Mesendoderm (in vitro differentiated cells): ENCODE results near the gene FZD2. TPM values are rescaled to one million over a fixed set of nuclear protein-coding genes. Genes with fewer than 3 reads are reported as not detected.
"Not testable (repeated sequence)": the region's sequence is repeated elsewhere in the genome, so short reads cannot be mapped to it uniquely, and the experiment has no call there.

Experiments used
- DNase-seq: peaks from one replicate; pipeline ENCODE4 v3.0.0; 2013
- H2AK5ac ChIP-seq: 2 replicates; pipeline ENCODE4 v1.6.1; 2013; ENCODE audit warnings: low read length, inconsistent platforms
- H2BK120ac ChIP-seq: 2 replicates; pipeline ENCODE4 v1.6.1; 2013; ENCODE audit warnings: low read depth, mild to moderate bottlenecking, low read length, moderate library complexity, mixed read lengths
- H2BK15ac ChIP-seq: replicated peaks from 2 replicates; pipeline ENCODE4 v1.6.1; 2013; ENCODE audit warnings: low read depth, mild to moderate bottlenecking, moderate library complexity
- H2BK5ac ChIP-seq: 2 replicates; pipeline ENCODE4 v1.6.1; 2013; ENCODE audit warnings: low read length, inconsistent platforms
- H3K18ac ChIP-seq: 2 replicates; pipeline ENCODE4 v1.6.1; 2013; ENCODE audit warnings: mild to moderate bottlenecking, low read length, mixed read lengths
- H3K23ac ChIP-seq: one replicate; pipeline ENCODE4 v1.6.1; 2013; ENCODE audit warnings: low read length
- H3K27ac ChIP-seq: 2 replicates; pipeline ENCODE4 v1.5.1; 2013; ENCODE audit warnings: low read depth, mild to moderate bottlenecking, inconsistent platforms, low read length, moderate library complexity
- H3K27me3 ChIP-seq: 2 replicates; pipeline ENCODE4 v1.6.1; 2013; ENCODE audit warnings: low read length, control low read depth, mild to moderate bottlenecking, inconsistent platforms; ENCODE audit not compliant: insufficient read depth, poor library complexity
- H3K36me3 ChIP-seq: 2 replicates; pipeline ENCODE4 v1.6.1; 2013; ENCODE audit warnings: low read length, inconsistent platforms; ENCODE audit not compliant: control insufficient read depth, insufficient read depth
- H3K4ac ChIP-seq: one replicate; pipeline ENCODE4 v1.6.1; 2013; ENCODE audit warnings: low read depth, mild to moderate bottlenecking, low read length, moderate library complexity
- H3K4me1 ChIP-seq: 2 replicates; pipeline ENCODE4 v1.6.1; 2013; ENCODE audit warnings: low read depth, low read length, inconsistent platforms; ENCODE audit not compliant: control insufficient read depth
- H3K4me2 ChIP-seq: 2 replicates; pipeline ENCODE4 v1.6.1; 2013; ENCODE audit warnings: low read length
- H3K4me3 ChIP-seq: 2 replicates; pipeline ENCODE4 v1.5.1; 2013; ENCODE audit warnings: mild to moderate bottlenecking, low read length
- H3K56ac ChIP-seq: one replicate; pipeline ENCODE4 v1.6.1; 2013; ENCODE audit warnings: low read length
- H3K79me1 ChIP-seq: 2 replicates; pipeline ENCODE4 v1.6.1; 2013; ENCODE audit warnings: low read length, inconsistent platforms
- H3K79me2 ChIP-seq: 2 replicates; pipeline ENCODE4 v1.6.1; 2013; ENCODE audit warnings: mild to moderate bottlenecking, low read length; ENCODE audit not compliant: control insufficient read depth, insufficient read depth
- H3K9ac ChIP-seq: 2 replicates; pipeline ENCODE4 v1.6.1; 2013; ENCODE audit warnings: low read length, inconsistent platforms
- H4K5ac ChIP-seq: one replicate; pipeline ENCODE4 v1.6.1; 2013; ENCODE audit warnings: low read length
- H4K8ac ChIP-seq: one replicate; pipeline ENCODE4 v1.6.1; 2013; ENCODE audit warnings: low read depth, mild to moderate bottlenecking, control low read depth, low read length, moderate library complexity
- WGBS: extraction: QIAGEN DNeasy Blood & Tissue Kit; methylation state at CpG from one replicate; pipeline ENCODE4 v1.1.7; 2013; ENCODE audit warnings: low lambda C conversion rate, missing lambda C conversion rate; ENCODE audit not compliant: insufficient coverage; ENCODE audit errors: extremely low coverage; 5-methylcytosine and 5-hydroxymethylcytosine counted together
- polyA plus RNA-seq, 2 experiments: library from polyadenylated mRNA; stranded (reverse); fragments of 200-250 nt; gene quantifications; one replicate each; pipeline ENCODE4 v1.2.3, GENCODE V29; 2013

Gene FZD2
- polyA plus RNA-seq (2013, experiment 1 of 2), result 4.3 TPM
- 4.5 TPM for polyA plus RNA-seq (2013, experiment 2 of 2)

DNA sequence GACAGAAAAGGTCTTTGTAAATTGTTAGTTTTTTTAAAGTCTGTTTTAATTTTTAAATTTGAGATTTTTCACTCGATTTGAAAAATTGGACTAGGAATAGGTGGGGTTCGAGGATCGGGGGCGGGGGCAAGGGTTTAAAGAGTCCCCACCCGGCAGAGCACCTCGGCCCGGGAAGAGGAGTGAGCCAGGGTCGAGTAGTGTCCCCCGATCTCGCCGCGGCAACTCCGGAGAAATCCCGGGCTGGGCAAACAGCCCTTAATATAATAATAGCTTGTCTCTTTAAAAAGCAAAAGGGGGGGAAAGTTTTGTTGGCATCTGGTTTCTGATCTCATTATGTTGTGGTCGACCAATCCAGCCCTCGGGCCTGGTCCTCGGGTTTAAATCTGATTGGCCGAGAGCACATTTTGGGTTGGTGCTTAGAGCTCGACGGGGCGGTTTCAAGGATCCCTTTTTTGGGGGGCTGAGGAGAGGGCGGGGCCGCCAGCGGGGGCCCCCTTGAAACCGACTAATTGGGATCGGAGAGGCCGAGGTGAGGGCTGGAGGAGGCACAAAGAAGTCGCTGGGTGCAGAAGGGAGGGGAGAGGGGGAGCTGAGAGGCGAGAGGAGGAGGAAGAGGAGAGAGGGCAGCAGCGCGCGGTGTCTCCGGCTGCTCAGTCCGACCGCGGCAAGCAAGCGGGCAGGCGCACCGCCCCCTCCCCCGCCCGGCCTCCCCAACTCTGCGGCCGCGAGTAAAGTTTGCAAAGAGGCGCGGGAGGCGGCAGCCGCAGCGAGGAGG lies at the start of gene FZD2:
Gene FZD2, plus strand, starts transcription at position 653 of the 775 bp plus-strand sequence. CDS start 205 bp downstream, outside the sequence.
- WGBS, result no CpG with 5 or more reads among the region's 49 CpGs
- DNase-seq, result peak; percentile 97
- H3K56ac ChIP-seq, result peak within 1 kb of the TSS; percentile 95
- H3K4me3 ChIP-seq, result peak within 1 kb of the TSS; percentile 67
- no peaks in the 10 kb centered on the region for H3K36me3 ChIP-seq
- H3K27me3 ChIP-seq, result peaks cover 15% of the 10 kb centered on the region
- no peaks in the 10 kb centered on the region for H3K79me2 ChIP-seq
- peak within 1 kb of the TSS; percentile 98 for H3K4me2 ChIP-seq
- H4K8ac ChIP-seq, result no peak within 1 kb of the TSS
- peak within 1 kb of the TSS; percentile 98 for H3K23ac ChIP-seq
- peak within 1 kb of the TSS; percentile 85 for H2BK120ac ChIP-seq
- H3K4ac ChIP-seq, result peak within 1 kb of the TSS; percentile 42
- peak within 1 kb of the TSS; percentile 41 for H2BK5ac ChIP-seq
- H4K5ac ChIP-seq, result no peak within 1 kb of the TSS
- H3K18ac ChIP-seq, result peak within 1 kb of the TSS; percentile 78
- peak within 1 kb of the TSS; percentile 83 for H3K9ac ChIP-seq
- H2AK5ac ChIP-seq, result no peak within 1 kb of the TSS
- peak within 1 kb of the TSS; percentile 61 for H2BK15ac ChIP-seq
- no peaks in the 10 kb centered on the region for H3K79me1 ChIP-seq
- H3K27ac ChIP-seq, result peak within 1 kb of the TSS; percentile 91
- peaks cover 16% of the 10 kb centered on the region for H3K4me1 ChIP-seq

GRCh38 chr17:44511241-44512134 lies 45.8 kb upstream of the FZD2 start:
- not testable (repeated sequence) for H3K23ac ChIP-seq, H4K5ac ChIP-seq, H3K4ac ChIP-seq, H3K79me1 ChIP-seq, H3K4me1 ChIP-seq, H3K27me3 ChIP-seq, H2BK5ac ChIP-seq, H3K79me2 ChIP-seq, H3K27ac ChIP-seq, H3K4me2 ChIP-seq, H2AK5ac ChIP-seq, H3K18ac ChIP-seq, H3K36me3 ChIP-seq, H2BK120ac ChIP-seq, H3K4me3 ChIP-seq, H4K8ac ChIP-seq
- peak overlapping the region; percentile 2 for H2BK15ac ChIP-seq
- H3K56ac ChIP-seq, result peak overlapping the region; percentile 35
- peak overlapping the region; percentile 17 for H3K9ac ChIP-seq
- DNase-seq, result peak; percentile 95
- no CpG with 5 or more reads among the region's 14 CpGs for WGBS

DNA sequence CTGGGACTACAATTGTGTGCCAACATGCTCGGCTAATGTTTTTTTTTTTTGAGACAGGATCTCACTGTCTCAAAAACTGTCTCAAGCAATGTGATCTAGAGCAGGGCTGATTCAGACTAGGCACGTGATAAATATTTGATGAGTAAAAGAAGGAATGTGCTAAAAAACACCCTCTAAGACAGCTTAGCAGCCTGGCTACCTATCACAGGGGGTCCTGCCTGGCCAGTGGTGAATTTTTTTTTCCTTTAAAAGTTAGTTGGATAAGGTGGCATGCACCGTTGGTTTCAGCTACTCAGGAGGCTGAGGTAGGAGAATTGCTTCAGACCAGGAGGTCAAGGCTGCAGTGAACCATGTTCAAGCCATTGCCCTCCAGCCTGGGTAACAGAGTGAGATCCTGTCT lies 39.3 kb upstream of the FZD2 start:
- H3K23ac ChIP-seq, result no peak overlapping the region
- no peak overlapping the region for H4K8ac ChIP-seq
- no peak overlapping the region for H2BK15ac ChIP-seq
- no peaks in the 10 kb centered on the region for H3K36me3 ChIP-seq
- H3K79me1 ChIP-seq, result no peaks in the 10 kb centered on the region
- H3K79me2 ChIP-seq, result no peaks in the 10 kb centered on the region
- no peak overlapping the region for H2AK5ac ChIP-seq
- no peak overlapping the region for H4K5ac ChIP-seq
- DNase-seq, result no peak
- H3K4me1 ChIP-seq, result no peaks in the 10 kb centered on the region
- H3K9ac ChIP-seq, result no peak overlapping the region
- H3K27me3 ChIP-seq, result no peaks in the 10 kb centered on the region
- no peak overlapping the region for H3K4ac ChIP-seq
- no peak overlapping the region for H3K4me2 ChIP-seq
- H2BK120ac ChIP-seq, result no peak overlapping the region
- H3K4me3 ChIP-seq, result no peak overlapping the region
- H2BK5ac ChIP-seq, result no peak overlapping the region
- H3K18ac ChIP-seq, result no peak overlapping the region
- no CpG with 5 or more reads among the region's 3 CpGs for WGBS
- H3K27ac ChIP-seq, result no peak overlapping the region
- no peak overlapping the region for H3K56ac ChIP-seq

DNA sequence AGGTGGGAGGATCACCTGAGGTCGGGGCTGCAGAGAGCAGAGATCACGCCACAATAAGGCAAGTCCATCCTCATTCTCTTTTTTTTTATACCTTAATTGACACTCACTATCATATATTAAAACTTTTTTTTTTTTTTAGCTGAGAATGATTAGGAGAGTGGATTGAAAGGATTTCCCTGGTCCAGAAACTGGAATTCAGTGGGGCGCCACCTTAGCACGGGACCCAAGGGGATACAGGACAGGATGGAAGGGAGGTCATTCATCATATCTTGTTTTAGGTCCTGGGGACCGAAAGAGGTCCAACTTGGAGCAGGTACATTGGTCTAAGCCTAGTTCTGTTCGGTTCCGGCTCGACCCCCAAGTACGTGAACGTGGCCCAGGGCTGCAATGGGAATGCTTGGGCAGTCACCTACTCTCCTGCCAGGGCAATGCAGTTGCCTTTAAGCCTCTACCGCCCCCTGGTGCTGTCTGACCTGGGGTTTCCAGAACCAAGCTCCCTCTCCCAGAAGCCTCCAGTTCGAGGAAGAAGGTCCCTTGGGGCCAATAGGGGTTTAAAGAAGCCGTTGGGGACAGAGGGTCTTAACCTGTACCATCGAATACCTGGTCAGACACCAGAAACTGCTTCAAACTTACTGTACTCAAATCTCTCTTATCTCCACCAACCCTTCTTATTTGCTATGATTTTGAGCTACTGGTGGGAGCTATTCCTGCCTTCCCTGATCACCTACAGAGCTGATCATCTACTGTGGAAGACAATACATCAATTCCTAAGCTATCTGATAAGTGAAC lies 34.2 kb upstream of the FZD2 start:
- H3K36me3 ChIP-seq, result no peaks in the 10 kb centered on the region
- no CpG with 5 or more reads among the region's 14 CpGs for WGBS
- no peaks in the 10 kb centered on the region for H3K4me1 ChIP-seq
- no peak overlapping the region for H3K9ac ChIP-seq
- no peak overlapping the region for H3K56ac ChIP-seq
- no peak overlapping the region for H3K4me3 ChIP-seq
- H3K4ac ChIP-seq, result no peak overlapping the region
- H4K5ac ChIP-seq, result no peak overlapping the region
- H3K79me2 ChIP-seq, result no peaks in the 10 kb centered on the region
- H2BK120ac ChIP-seq, result no peak overlapping the region
- no peak overlapping the region for H3K4me2 ChIP-seq
- no peak overlapping the region for H3K23ac ChIP-seq
- no peak overlapping the region for H3K18ac ChIP-seq
- no peak overlapping the region for H2AK5ac ChIP-seq
- no peak overlapping the region for H3K27ac ChIP-seq
- H3K27me3 ChIP-seq, result no peaks in the 10 kb centered on the region
- H2BK5ac ChIP-seq, result no peak overlapping the region
- H2BK15ac ChIP-seq, result no peak overlapping the region
- H4K8ac ChIP-seq, result no peak overlapping the region
- DNase-seq, result peak; percentile 83
- H3K79me1 ChIP-seq, result no peaks in the 10 kb centered on the region

GRCh38 chr17:44523672-44523972 lies 33.7 kb upstream of the FZD2 start:
- no peak overlapping the region for H3K4me3 ChIP-seq
- H2BK15ac ChIP-seq, result no peak overlapping the region
- H3K36me3 ChIP-seq, result no peaks in the 10 kb centered on the region
- H2BK120ac ChIP-seq, result no peak overlapping the region
- H3K27me3 ChIP-seq, result no peaks in the 10 kb centered on the region
- H3K9ac ChIP-seq, result no peak overlapping the region
- H4K8ac ChIP-seq, result no peak overlapping the region
- no peak overlapping the region for H3K18ac ChIP-seq
- H3K4me2 ChIP-seq, result no peak overlapping the region
- no peak overlapping the region for H4K5ac ChIP-seq
- DNase-seq, result no peak
- no peaks in the 10 kb centered on the region for H3K79me1 ChIP-seq
- no peaks in the 10 kb centered on the region for H3K4me1 ChIP-seq
- H2AK5ac ChIP-seq, result no peak overlapping the region
- no CpG with 5 or more reads among the region's 3 CpGs for WGBS
- no peak overlapping the region for H3K4ac ChIP-seq
- H3K23ac ChIP-seq, result no peak overlapping the region
- H3K79me2 ChIP-seq, result no peaks in the 10 kb centered on the region
- no peak overlapping the region for H2BK5ac ChIP-seq
- no peak overlapping the region for H3K56ac ChIP-seq
- H3K27ac ChIP-seq, result no peak overlapping the region
